ENCODE results near the gene FOXJ2. TPM values are rescaled to one million over a fixed set of nuclear protein-coding genes. Genes with fewer than 3 reads are reported as not detected.
A peak's percentile ranks its signal among the peaks of the same experiment; 100 is the strongest.
"Not testable (repeated sequence)": the region's sequence is repeated elsewhere in the genome, so short reads cannot be mapped to it uniquely, and the experiment has no call there.

FOXJ2 gene
- total RNA-seq, 3 donors from 2014 or later, result 11.1 to 14.2 (median 13.4) TPM

- H3K4me3 ChIP-seq, result no peak overlapping the region
- no peak overlapping the region for H3K27ac ChIP-seq
- H3K9me3 ChIP-seq, result no peaks in the 10 kb centered on the region
- no peak for TF ChIP-seq POLR2A (IDR thresholded peaks at IDR 0.05)
- TF ChIP-seq CTCF (IDR thresholded peaks at IDR 0.05), result no peak
- TF ChIP-seq POLR2AphosphoS5 (IDR thresholded peaks at IDR 0.05), result no peak
- H3K36me3 ChIP-seq, result no peaks in the 10 kb centered on the region
- H3K27me3 ChIP-seq, result no peaks in the 10 kb centered on the region
- DNase-seq (ENCODE audit: low spot score in 2 of 2), result no peak
- intact Hi-C loops (cut with DNase I; ENCODE audit: low total_unique reads), result no loop called here
- peaks cover 1 to 2% of the 10 kb centered on the region in 2 donors for H3K4me1 ChIP-seq
These were observed 46.4 kb downstream of the FOXJ2 start for GRCh38 chr12:8078916-8079315.

GRCh38 chr12:8080120-8080519 lies 47.6 kb downstream of the FOXJ2 start:
- H3K27ac ChIP-seq, result no peak overlapping the region
- no peak overlapping the region for H3K4me3 ChIP-seq
- peaks cover 2 to 4% of the 10 kb centered on the region in 2 donors for H3K4me1 ChIP-seq
- H3K9me3 ChIP-seq, result no peaks in the 10 kb centered on the region
- no peaks in the 10 kb centered on the region for H3K27me3 ChIP-seq
- TF ChIP-seq POLR2A (IDR thresholded peaks at IDR 0.05), result no peak
- TF ChIP-seq CTCF (IDR thresholded peaks at IDR 0.05), result no peak
- intact Hi-C loops (cut with DNase I; ENCODE audit: low total_unique reads), result no loop called here
- no peak for DNase-seq (ENCODE audit: low spot score in 2 of 2)
- H3K36me3 ChIP-seq, result no peaks in the 10 kb centered on the region

GRCh38 chr12:8081251-8081920 lies 48.9 kb downstream of the FOXJ2 start:
- H3K27ac ChIP-seq, result peak overlapping the region; percentile 86 to 98
- no peaks in the 10 kb centered on the region for H3K9me3 ChIP-seq
- H3K4me1 ChIP-seq, result peaks cover 2 to 4% of the 10 kb centered on the region in 2 donors
- no peaks in the 10 kb centered on the region for H3K36me3 ChIP-seq
- no peaks in the 10 kb centered on the region for H3K27me3 ChIP-seq
- intact Hi-C loops (cut with DNase I; ENCODE audit: low total_unique reads), result no loop called here
- no peak for DNase-seq (ENCODE audit: low spot score in 2 of 2)
- TF ChIP-seq POLR2A (IDR thresholded peaks at IDR 0.05), result no peak
- no peak for TF ChIP-seq POLR2AphosphoS5 (IDR thresholded peaks at IDR 0.05)
- TF ChIP-seq CTCF (IDR thresholded peaks at IDR 0.05), result no peak
- H3K4me3 ChIP-seq, result peak overlapping the region; percentile 68 to 96 (median 92)

- Histone ChIP-seq H3K9me3 (no peaks in the 10 kb centered on the region), H3K36me3 (no peaks in the 10 kb centered on the region), H3K4me1 (peaks cover 2 to 4% of the 10 kb centered on the region in 2 donors), H3K27ac (peak overlapping the region; percentile 86 to 98), H3K4me3 (peak overlapping the region; percentile 68 to 96 (median 92)), H3K27me3 (no peaks in the 10 kb centered on the region)
- TF ChIP-seq POLR2A (IDR thresholded peaks at IDR 0.05) (no peak), CTCF (IDR thresholded peaks at IDR 0.05) (no peak), POLR2AphosphoS5 (IDR thresholded peaks at IDR 0.05) (no peak)
- intact Hi-C loops (cut with DNase I; ENCODE audit: low total_unique reads), result loop anchor here (2.0 kb wide), 1 partner anchor 48 kb away; no protein-coding TSS in a partner anchor
- DNase-seq (ENCODE audit: low spot score in 2 of 2), result no peak
These were observed 50.2 kb downstream of the FOXJ2 start for GRCh38 chr12:8082808-8083100.

GRCh38 chr12:8084351-8084750 lies 51.8 kb downstream of the FOXJ2 start:
- H3K27ac ChIP-seq; H3K4me3 ChIP-seq; H3K4me1 ChIP-seq; H3K9me3 ChIP-seq; H3K36me3 ChIP-seq; H3K27me3 ChIP-seq; intact Hi-C loops (cut with DNase I; ENCODE audit: low total_unique reads); DNase-seq (ENCODE audit: low spot score in 2 of 2): not testable (repeated sequence)

- TF ChIP-seq POLR2AphosphoS5 (IDR thresholded peaks at IDR 0.05) (no peak), POLR2A (IDR thresholded peaks at IDR 0.05) (no peak), CTCF (IDR thresholded peaks at IDR 0.05) (no peak)
These were observed 55.1 kb downstream of the FOXJ2 start for GRCh38 chr12:8087666-8088065.

More at GRCh38 chr12:8087666-8088065, 55.1 kb downstream of the FOXJ2 start:
- Histone ChIP-seq H3K4me1 (peaks cover 2 to 4% of the 10 kb centered on the region in 2 donors), H3K27me3 (no peaks in the 10 kb centered on the region), H3K9me3 (no peaks in the 10 kb centered on the region), H3K36me3 (no peaks in the 10 kb centered on the region), H3K4me3 (no peak overlapping the region), H3K27ac (no peak overlapping the region)
- intact Hi-C loops (cut with DNase I; ENCODE audit: low total_unique reads), result no loop called here
- DNase-seq (ENCODE audit: low spot score in 2 of 2), result no peak
